Astrocyte (in vitro differentiated cells and primary cell): ENCODE results near the gene TMEM69. TPM values are rescaled to one million over a fixed set of nuclear protein-coding genes. Genes with fewer than 3 reads are reported as not detected.

ENCODE experiments used
- DNase-seq: peaks from one replicate; pipeline ENCODE4 v3.0.0-alpha.2; 2010; ENCODE audit warnings: low read depth
- FAIRE-seq: peaks from 2 replicates; lab custom pipeline; 2011; peaks lifted over from hg19 to GRCh38; lab: Jason Lieb, UNC
- H2AFZ ChIP-seq: 2 replicates; pipeline ENCODE4 v1.6.0; 2012; ENCODE audit warnings: low read depth, low read length, inconsistent platforms
- H3K27ac ChIP-seq: 2 replicates; pipeline ENCODE4 v1.5.1; 2011; ENCODE audit warnings: low read depth, low read length, inconsistent platforms
- H3K27me3 ChIP-seq: 2 replicates; pipeline ENCODE4 v1.6.0; 2011; ENCODE audit warnings: low read length, inconsistent platforms; ENCODE audit not compliant: insufficient read depth
- H3K36me3 ChIP-seq: 2 replicates; pipeline ENCODE4 v1.5.1; 2011; ENCODE audit warnings: low read length, inconsistent platforms; ENCODE audit not compliant: insufficient read depth
- H3K4me1 ChIP-seq: 2 replicates; pipeline ENCODE4 v1.5.1; 2011; ENCODE audit warnings: low read length, inconsistent platforms; ENCODE audit not compliant: insufficient read depth
- H3K4me2 ChIP-seq: 2 replicates; pipeline ENCODE4 v1.6.0; 2012; ENCODE audit warnings: low read length, inconsistent platforms
- H3K4me3 ChIP-seq: 2 replicates; pipeline ENCODE4 v1.5.1; 2011; ENCODE audit warnings: low read depth, mild to moderate bottlenecking, low read length, inconsistent platforms; ENCODE audit not compliant: insufficient read depth
- H3K79me2 ChIP-seq: 2 replicates; pipeline ENCODE4 v1.6.0; 2012; ENCODE audit warnings: mild to moderate bottlenecking, low read length, inconsistent platforms; ENCODE audit not compliant: insufficient read depth
- H3K9ac ChIP-seq: 2 replicates; pipeline ENCODE4 v1.6.0; 2012; ENCODE audit warnings: mild to moderate bottlenecking, low read length, inconsistent platforms
- H3K9me3 ChIP-seq: 2 replicates; pipeline ENCODE4 v1.5.1; 2012; ENCODE audit warnings: low read depth, mild to moderate bottlenecking, low read length, inconsistent platforms; ENCODE audit not compliant: insufficient read depth
- H4K20me1 ChIP-seq: 2 replicates; pipeline ENCODE4 v1.6.0; 2012; ENCODE audit warnings: low read length, inconsistent platforms; ENCODE audit not compliant: insufficient read depth
- H3K27ac Mint-ChIP-seq: one replicate; pipeline ENCODE4 v1.8.0; 2021; ENCODE audit warnings: mild to moderate bottlenecking, mixed read lengths; ENCODE audit not compliant: unreplicated experiment
- H3K27me3 Mint-ChIP-seq: one replicate; pipeline ENCODE4 v1.8.0; 2021; ENCODE audit warnings: low read depth, mixed read lengths; ENCODE audit not compliant: unreplicated experiment
- H3K36me3 Mint-ChIP-seq: one replicate; pipeline ENCODE4 v1.8.0; 2021; ENCODE audit warnings: low read depth, mixed read lengths; ENCODE audit not compliant: unreplicated experiment
- H3K4me1 Mint-ChIP-seq: one replicate; pipeline ENCODE4 v1.8.0; 2021; ENCODE audit warnings: low read depth, mixed read lengths; ENCODE audit not compliant: unreplicated experiment
- H3K4me3 Mint-ChIP-seq: one replicate; pipeline ENCODE4 v1.8.0; 2021; ENCODE audit warnings: mild to moderate bottlenecking, moderate library complexity, mixed read lengths; ENCODE audit not compliant: unreplicated experiment
- H3K9me3 Mint-ChIP-seq: one replicate; pipeline ENCODE4 v1.8.0; 2021; ENCODE audit warnings: mild to moderate bottlenecking, mixed read lengths; ENCODE audit not compliant: unreplicated experiment
- CTCF ChIP-seq: IDR thresholded peaks from 2 replicates; pipeline ENCODE4 v1.5.1; 2011; ENCODE audit warnings: low read depth, mild to moderate bottlenecking, inconsistent platforms, low read length, moderate library complexity; ENCODE audit not compliant: insufficient read depth
- EZH2 ChIP-seq: IDR thresholded peaks from 2 replicates; pipeline ENCODE4 v1.6.1; 2012; ENCODE audit warnings: mild to moderate bottlenecking, low read length, inconsistent platforms; ENCODE audit not compliant: insufficient read depth
- total RNA-seq: library from RNA; stranded (reverse); gene quantifications from 2 replicates; pipeline ENCODE4 v1.2.1, GENCODE V29; 2021

Gene TMEM69
- total RNA-seq, 1 donor from 2014 or later = 23.3 TPM

GRCh38 chr1:45660336-45660735 is 27.6 kb upstream of the TMEM69 start:
- H4K20me1 ChIP-seq = peaks cover 62% of the 10 kb centered on the region
- TF ChIP-seq EZH2 = no peak
- H3K4me2 ChIP-seq = no peak overlapping the region
- no peaks in the 10 kb centered on the region for H3K4me1 Mint-ChIP-seq
- peaks cover 54% of the 10 kb centered on the region for H3K79me2 ChIP-seq
- peaks cover 36% of the 10 kb centered on the region for H3K36me3 ChIP-seq
- FAIRE-seq = no peak
- no peak overlapping the region for H3K27ac ChIP-seq
- H3K4me3 Mint-ChIP-seq = no peak overlapping the region
- H3K27me3 ChIP-seq = no peaks in the 10 kb centered on the region
- H3K9me3 ChIP-seq = no peaks in the 10 kb centered on the region
- no peak overlapping the region for H2AFZ ChIP-seq
- H3K9ac ChIP-seq = no peak overlapping the region
- H3K27me3 Mint-ChIP-seq = no peaks in the 10 kb centered on the region
- H3K4me3 ChIP-seq = no peak overlapping the region
- H3K4me1 ChIP-seq = no peaks in the 10 kb centered on the region
- no peak overlapping the region for H3K27ac Mint-ChIP-seq
- DNase-seq = no peak
- H3K36me3 Mint-ChIP-seq = peaks cover 12% of the 10 kb centered on the region
- no peaks in the 10 kb centered on the region for H3K9me3 Mint-ChIP-seq

- Histone ChIP-seq H3K27me3 (no peaks in the 10 kb centered on the region), H3K36me3 (no peaks in the 10 kb centered on the region), H3K4me1 (peaks cover 8% of the 10 kb centered on the region), H3K79me2 (peaks cover 96% of the 10 kb centered on the region), H3K4me2 (no peak overlapping the region), H3K27ac (no peak overlapping the region), H3K4me3 (no peak overlapping the region), H2AFZ (no peak overlapping the region), H3K9ac (no peak overlapping the region), H4K20me1 (peaks cover 95% of the 10 kb centered on the region), H3K9me3 (no peaks in the 10 kb centered on the region)
- peaks cover 11% of the 10 kb centered on the region for H3K4me1 Mint-ChIP-seq
- DNase-seq (no peak), FAIRE-seq (no peak)
- no peak overlapping the region for H3K27ac Mint-ChIP-seq
- no peaks in the 10 kb centered on the region for H3K27me3 Mint-ChIP-seq
- H3K36me3 Mint-ChIP-seq = peaks cover 7% of the 10 kb centered on the region
- H3K9me3 Mint-ChIP-seq = no peaks in the 10 kb centered on the region
- TF ChIP-seq EZH2 = no peak
- TF ChIP-seq CTCF = no peak
- H3K4me3 Mint-ChIP-seq = no peak overlapping the region
Observed at GRCh38 chr1:45666836-45667235, 21.1 kb upstream of the TMEM69 start.

GRCh38 chr1:45667321-45668111 is 20.5 kb upstream of the TMEM69 start:
- Histone ChIP-seq H3K27me3 (no peaks in the 10 kb centered on the region), H3K9ac (no peak overlapping the region), H4K20me1 (peaks cover 94% of the 10 kb centered on the region), H3K4me2 (no peak overlapping the region), H3K4me3 (no peak overlapping the region), H2AFZ (no peak overlapping the region), H3K79me2 (peaks cover 96% of the 10 kb centered on the region), H3K36me3 (no peaks in the 10 kb centered on the region), H3K9me3 (no peaks in the 10 kb centered on the region), H3K27ac (no peak overlapping the region), H3K4me1 (peaks cover 8% of the 10 kb centered on the region)
- Mint-ChIP-seq H3K36me3 (peaks cover 8% of the 10 kb centered on the region), H3K27me3 (no peaks in the 10 kb centered on the region), H3K9me3 (no peaks in the 10 kb centered on the region), H3K4me3 (no peak overlapping the region), H3K27ac (no peak overlapping the region), H3K4me1 (peaks cover 13% of the 10 kb centered on the region)
- TF ChIP-seq EZH2 (no peak), CTCF (no peak)
- no peak for FAIRE-seq
- no peak for DNase-seq
